Measurements from ENCODE around the gene GUSB. TPM values are rescaled to one million over a fixed set of nuclear protein-coding genes. Genes with fewer than 3 reads are reported as not detected.
"Not testable (repeated sequence)": the region's sequence is repeated elsewhere in the genome, so short reads cannot be mapped to it uniquely, and the experiment has no call there.

GUSB gene
- total RNA-seq, 2 donors from 2014 or later = 25.8 to 28.6 TPM

DNA sequence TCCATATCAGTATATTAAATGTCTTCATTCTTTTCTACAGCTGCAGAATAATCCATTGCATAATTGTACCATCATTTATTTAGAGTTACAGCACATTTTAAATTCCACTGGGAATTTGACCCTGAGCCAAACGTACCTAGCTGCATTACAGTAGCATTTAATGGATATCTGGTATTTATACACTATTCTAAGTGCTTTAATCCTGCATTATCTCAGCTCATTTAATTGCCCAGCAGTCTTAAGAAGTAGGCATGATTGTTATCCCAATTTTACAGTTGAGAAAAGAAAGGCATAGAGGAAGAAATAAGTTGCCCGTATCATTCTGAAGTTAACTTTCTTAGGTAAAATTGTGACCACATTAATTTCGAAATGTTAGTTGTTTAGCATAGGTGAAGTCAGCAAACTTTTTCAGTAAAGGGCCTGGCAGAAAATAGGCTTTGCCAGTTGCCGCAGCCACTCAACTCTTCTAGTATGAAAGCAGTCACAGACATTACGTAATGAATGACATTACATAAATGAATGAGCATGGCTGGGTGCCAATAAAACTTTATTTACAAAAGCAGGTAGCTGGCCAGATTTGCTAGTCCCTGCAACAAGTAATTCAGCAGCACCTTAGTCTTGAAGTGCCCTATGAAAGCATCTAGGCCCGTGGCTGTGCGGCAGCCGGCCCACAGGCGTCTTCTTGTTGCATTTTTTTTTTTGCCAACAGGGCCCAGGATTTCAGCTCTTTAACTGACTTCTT, 30.0 kb downstream of the GUSB start:
- ATAC-seq = no peak
- intact Hi-C loops (cut with DNase I) = no loop called here
- no peak for DNase-seq

DNA sequence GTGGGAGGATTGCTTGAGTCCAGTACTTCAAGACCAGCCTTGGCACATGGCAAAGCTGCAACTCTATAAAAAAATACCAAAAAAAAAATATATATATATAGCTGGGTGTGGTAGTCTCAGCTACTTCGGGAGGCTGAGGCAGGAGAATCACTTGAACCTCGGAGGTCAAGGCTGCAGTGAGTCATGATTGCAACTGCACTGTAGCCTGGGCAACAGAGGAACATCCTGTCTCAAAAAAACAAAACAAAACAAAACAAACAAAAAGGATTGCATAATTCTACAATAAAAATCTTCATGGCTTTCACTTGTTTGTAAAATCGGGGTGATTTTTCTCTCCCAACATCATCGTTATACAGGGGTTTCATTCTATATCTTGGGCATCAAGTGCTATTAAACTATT, 35.1 kb downstream of the GUSB start:
- intact Hi-C loops (cut with DNase I) = no loop called here
- peak in 1 of 2 donors; percentile 45 for ATAC-seq
- DNase-seq = no peak

DNA sequence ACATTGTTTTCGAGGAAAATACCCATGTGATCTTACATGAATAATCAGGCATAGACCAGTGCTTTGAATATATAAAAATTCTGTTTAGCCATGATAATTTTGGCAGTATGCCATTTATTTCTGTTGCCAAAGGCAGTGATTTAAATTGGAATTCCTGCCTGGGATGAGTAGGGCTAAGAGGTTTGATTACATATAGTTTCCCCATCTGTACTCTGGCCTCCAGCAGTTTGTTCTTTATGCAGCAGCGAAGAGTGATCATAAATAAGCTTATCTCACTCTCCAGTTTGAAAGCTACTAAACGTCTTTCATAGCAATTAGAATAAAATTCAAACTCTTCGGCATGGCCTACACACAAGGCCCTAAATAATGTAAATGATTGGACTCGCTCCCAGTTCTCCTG, 36.2 kb downstream of the GUSB start:
- intact Hi-C loops (cut with DNase I); DNase-seq; ATAC-seq: not testable (repeated sequence)

DNA sequence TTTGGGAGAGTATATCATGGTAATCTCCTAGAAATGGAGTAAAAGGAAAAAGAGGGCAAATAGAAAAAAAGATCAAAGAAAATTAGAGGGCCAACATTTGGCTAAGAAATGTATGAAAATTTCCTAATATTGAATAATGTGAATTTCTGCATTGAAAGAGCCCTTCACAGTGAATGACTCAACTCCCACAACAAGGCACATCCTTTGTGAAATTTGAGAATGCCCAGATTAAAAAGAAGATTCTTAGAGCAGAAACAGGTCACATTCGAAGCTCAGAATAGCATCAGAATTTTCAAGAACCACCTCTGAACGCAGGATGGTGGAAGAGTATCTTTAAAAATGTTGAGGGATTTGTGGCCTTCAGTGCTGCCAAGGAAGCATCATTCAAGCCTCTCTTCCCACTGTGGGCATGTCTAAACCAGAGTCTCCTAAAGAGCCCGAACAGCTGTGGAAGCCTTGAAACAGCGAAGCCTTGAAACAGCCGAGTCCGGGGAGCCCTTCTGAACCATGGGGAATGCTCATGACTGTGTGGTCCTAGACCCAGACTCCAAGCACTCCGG, 43.6 kb downstream of the GUSB start:
- intact Hi-C loops (cut with DNase I) = no loop called here
- ATAC-seq (no peak), DNase-seq (no peak)

DNA sequence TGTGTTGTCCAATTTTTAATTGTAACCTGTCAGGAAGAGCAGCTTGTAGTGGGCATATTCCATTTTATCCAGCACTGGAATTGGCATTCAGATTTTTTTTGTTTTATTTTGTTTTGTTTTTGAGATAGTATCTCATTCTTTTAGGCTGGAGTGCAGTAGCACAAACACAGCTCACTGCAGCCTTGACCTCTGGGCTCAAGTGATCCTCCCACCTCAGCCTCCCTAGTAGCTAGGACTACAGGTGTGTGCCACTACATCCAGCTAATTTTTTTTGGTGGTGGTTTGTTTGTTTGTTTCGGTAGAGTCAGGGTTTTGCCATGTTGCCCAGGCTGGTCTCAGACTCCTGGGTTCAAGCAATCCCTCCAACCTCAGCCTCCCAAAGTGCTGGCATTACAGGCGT, 44.7 kb downstream of the GUSB start:
- DNase-seq (no peak), ATAC-seq (no peak)
- intact Hi-C loops (cut with DNase I) = no loop called here

DNA sequence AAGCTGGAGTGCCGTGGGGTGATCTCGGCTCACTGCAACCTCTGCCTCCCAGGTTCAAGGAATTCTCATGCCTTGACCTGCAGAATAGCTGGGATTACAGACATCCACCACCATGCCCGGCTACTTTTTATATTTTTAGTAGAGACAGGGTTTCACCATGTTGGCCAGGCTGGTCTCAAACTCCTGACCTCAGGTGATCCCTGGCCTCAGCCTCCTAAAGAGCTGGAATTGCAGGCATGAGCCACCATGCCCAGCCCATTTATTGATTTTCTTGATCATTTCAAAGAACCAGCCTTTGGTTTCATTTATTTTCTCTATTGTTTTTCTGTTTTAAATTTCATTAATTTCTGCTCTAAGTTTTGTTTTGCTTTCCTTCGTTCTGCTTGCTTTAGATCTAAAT, 50.3 kb downstream of the GUSB start:
- ATAC-seq = no peak
- intact Hi-C loops (cut with DNase I) = no loop called here
- no peak for DNase-seq

DNA sequence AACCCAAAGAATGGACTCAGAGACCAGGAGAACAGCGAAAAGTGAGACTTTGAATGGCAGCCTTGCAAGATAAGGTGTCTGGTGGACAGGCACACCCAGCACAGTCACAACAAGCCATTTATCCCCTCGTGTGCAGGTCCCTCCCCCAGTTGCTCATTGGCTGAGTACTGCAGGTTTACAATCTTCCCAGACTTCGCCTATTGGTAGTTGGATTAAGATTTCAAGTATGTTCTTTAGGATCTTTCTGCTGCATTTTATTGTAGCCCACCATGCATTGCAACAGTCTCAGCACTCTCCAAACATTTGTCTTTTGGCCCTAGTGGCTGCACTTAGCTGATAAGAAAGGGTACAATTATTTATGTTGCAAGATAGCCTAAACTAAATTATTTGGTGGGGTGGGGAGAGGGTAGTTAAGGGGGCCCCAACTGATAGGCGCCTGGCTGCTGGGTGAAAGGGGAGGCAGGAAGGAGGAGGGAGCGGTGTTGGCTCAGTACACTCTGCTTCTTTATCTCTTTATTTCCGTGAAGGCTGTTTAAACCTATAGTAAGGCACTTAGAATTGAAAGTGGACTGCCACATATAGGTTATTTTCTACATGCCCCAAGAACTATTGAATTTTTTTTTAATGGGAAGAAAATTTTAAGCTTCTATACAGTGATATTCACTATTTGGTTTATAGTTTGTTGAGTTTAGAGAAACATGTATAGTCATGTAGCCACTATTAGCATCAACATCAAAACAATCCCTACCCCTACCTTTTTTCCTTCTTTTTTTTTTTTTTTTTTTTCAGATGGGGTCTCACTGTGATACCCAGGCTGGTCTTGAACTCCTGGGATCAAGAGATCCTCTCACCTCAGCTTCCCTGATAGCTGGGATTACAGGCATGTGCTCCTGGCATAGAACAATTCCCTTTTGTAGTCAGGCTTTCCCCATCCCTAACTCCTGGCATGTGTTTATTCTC, 54.2 kb downstream of the GUSB start:
- peak in 1 of 2 donors; percentile 19 for ATAC-seq
- intact Hi-C loops (cut with DNase I) = no loop called here
- DNase-seq = no peak

DNA sequence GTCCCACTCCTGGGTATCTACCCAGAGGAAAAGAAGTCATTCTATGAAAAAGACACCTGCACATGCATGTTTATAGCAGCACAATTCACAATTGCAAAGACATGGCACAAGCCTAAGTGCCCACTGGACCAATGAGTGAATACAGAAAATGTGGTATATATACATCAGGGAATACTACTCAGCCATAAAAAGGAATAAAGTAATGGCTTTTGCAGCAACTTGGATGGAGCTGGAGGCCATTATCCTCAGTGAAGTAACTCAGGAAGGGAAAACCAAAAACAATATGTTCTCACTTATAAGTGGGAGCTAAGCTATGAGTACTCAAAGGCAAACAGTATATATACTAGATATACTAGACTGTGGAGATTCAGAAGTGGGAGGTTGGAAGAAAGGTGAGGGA, 55.4 kb downstream of the GUSB start:
- DNase-seq = no peak
- intact Hi-C loops (cut with DNase I) = no loop called here
- no peak for ATAC-seq

DNA sequence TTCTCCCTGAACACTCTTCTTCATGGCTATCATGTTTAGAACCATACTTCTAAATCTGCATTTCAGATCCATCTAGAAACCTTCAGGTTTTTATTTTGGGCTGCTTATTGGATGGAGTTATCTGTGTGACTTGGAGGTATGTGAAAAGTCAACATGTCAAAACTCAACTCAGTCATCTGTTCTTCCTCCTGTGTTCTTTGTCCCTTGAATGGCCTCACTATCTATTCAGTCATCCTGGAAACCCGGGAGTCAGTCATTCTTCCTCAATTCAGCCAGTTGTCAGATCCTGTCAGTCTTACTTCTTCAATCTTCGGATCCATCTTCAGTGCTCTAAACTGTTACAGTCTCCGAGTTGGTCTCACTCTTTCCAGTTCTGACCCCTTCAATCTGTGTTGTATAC, 57.0 kb downstream of the GUSB start:
- ATAC-seq = no peak
- DNase-seq = no peak
- intact Hi-C loops (cut with DNase I) = no loop called here

DNA sequence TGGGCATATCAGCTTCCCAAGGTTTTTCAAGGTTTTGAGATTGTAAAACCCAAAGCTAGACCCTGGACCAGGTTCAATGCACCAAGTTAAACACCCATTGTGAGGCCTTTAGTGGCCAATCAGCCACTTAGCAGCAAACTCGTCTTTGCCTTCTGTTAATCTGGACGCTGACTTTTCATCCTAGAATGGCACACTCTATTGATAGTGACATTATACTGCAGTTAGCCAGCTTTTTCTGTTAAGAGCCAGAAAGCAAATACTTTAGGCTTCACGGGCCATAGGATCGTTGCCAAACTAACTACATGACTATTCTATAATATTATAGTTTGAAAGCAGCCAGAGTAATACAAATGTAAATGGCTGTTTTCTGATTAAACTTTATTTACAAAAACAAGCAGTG, 57.8 kb downstream of the GUSB start:
- intact Hi-C loops (cut with DNase I) = no loop called here
- ATAC-seq (no peak), DNase-seq (no peak)

DNA sequence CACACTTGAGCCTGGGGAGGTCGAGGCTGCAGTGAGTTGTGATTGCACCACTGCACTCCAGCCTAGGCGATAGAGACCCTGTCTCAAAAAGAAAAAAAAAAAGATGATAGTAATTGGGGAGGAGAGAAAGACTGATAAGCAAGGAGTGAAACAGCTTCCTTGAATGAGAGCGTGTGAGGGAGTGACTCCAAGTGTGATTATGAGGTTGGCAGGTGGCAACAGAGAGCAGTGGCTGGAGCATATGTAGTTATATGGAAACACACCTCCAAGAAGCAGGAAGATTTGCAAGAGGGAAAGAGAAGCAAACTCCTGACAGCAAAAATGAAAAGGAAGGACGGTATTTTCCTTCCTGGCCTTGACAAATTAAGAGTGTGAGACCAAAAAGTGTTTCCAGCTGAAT, 58.7 kb downstream of the GUSB start:
- DNase-seq = no peak
- intact Hi-C loops (cut with DNase I) = no loop called here
- ATAC-seq = no peak

DNA sequence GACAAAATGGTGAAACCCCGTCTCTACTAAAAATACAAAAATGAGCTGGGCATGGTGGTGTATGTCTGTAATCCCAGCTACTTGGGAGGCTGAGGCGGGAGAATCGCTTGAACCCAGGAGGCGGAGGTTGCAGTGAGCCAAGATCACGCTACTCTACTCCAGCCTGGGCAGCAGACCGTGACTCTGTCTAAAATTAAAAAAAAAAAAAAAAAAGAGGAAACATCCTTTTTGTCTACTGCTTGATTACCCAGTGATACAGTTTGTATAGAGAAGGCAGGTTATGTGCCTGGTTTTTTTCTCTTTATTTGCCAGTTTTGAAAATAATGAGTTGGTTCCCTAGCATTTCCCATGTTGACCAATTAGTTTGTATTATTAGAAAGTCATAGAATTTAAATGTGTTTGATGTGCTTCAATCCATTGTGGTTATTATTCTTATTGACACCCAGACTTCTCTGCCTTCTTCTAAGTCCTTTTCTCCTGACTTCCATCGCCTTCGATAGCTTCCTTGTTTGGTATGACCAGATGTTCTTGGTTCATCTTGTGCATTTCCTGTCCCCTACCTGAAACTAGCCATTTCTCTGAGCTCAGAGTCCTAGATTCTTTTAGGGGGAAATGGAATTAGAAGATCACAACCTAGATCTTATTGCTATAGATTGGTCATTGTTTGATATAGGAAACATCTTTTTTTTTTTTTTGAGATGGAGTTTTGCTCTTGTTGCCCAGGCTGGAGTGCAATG, 65.9 kb downstream of the GUSB start:
- ATAC-seq (no peak), DNase-seq (no peak)
- intact Hi-C loops (cut with DNase I) = no loop called here

DNA sequence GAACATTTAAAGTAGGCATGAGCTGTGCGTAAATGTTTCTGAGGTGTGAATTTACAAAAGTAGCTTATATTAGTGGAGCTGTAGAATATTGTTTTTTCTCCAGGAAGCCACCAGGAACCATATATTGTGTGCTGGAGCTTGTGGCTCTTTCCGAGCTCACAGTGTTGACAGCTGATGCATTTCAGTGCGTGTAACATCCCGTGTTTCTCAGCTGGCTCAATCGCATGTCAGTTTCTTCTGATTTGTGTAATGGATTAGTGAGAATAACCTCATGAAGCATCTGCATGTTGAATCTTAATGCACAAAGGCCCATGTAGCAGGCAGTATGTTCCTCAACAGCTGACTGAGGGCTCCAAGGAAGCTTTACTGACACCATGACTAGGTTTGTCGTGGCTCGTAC, 69.8 kb downstream of the GUSB start:
- ATAC-seq (no peak), DNase-seq (no peak)
- intact Hi-C loops (cut with DNase I) = no loop called here

Other genes with a start within 250 kb of the GUSB start
- gene VKORC1L1, start 109.1 kb downstream of the GUSB start, total RNA-seq = 10 to 100 TPM; 29.8 to 32.1 TPM
- 10 to 100 TPM; 11.1 to 14.7 TPM for gene ASL, start 93.6 kb upstream of the GUSB start, total RNA-seq
- 10 to 100 TPM; 25.7 to 27.4 TPM for gene CRCP, start 132.6 kb upstream of the GUSB start, total RNA-seq
- gene TPST1, start 223.1 kb upstream of the GUSB start, total RNA-seq = 10 to 100 TPM in 1 of 2 donors, 1 to 10 TPM in 1; 9.2 to 12.3 TPM